GM12878 (cell line): Measurements from ENCODE around the gene LCOR. TPM values are rescaled to one million over a fixed set of nuclear protein-coding genes. Genes with fewer than 3 reads are reported as not detected.
A peak's percentile ranks its signal among the peaks of the same experiment; 100 is the strongest.

Experiments
- ATAC-seq: fragments of 200-7000 bp; cut with Tn5 transposase; 3 replicates; pipeline ENCODE4 v1.9.1; 2020; ENCODE audit warnings: mild to moderate bottlenecking, moderate library complexity
- BruUV-seq: library from RNA; stranded (reverse); fragments of 400-500 nt; replicated peaks from 2 replicates; lab custom pipeline; 2021; lab: Mats Ljungman, UMichigan
- CTCF ChIA-PET: fragments of 300-600 bp; sonication (Branson Sonifier 250); formaldehyde crosslinking; extraction: SDS; loops from one replicate; lab custom pipeline; 2021; ENCODE audit warnings: inconsistent platforms; lab: Yijun Ruan, JAX
- POLR2A ChIA-PET: fragments of 350-600 bp; formaldehyde crosslinking; extraction: SDS; loops from one replicate; lab custom pipeline; 2021; ENCODE audit warnings: inconsistent platforms; lab: Charles Lee
- RAD21 ChIA-PET: fragments of 300-600 bp; sonication (Branson Sonifier 250); formaldehyde crosslinking; loops from one replicate; lab custom pipeline; 2023; ENCODE audit warnings: antibody characterized with exemption; ENCODE audit not compliant: unreplicated experiment; lab: Charles Lee
- SMC1A ChIA-PET: fragments of 300-600 bp; sonication (Branson Sonifier 250); formaldehyde crosslinking; loops from one replicate; lab custom pipeline; 2023; ENCODE audit not compliant: unreplicated experiment, uncharacterized antibody; lab: Charles Lee
- DNase-seq: peaks from one replicate; pipeline ENCODE4 v3.0.0-alpha.2; 2011; ENCODE audit warnings: low read depth, low spot score
- FAIRE-seq: peaks from 3 replicates; lab custom pipeline; 2011; peaks lifted over from hg19 to GRCh38; lab: Jason Lieb, UNC
- H2AFZ ChIP-seq: 2 replicates; pipeline ENCODE4 v1.6.0; 2011; ENCODE audit warnings: low read depth, low read length, control low read depth; ENCODE audit not compliant: control insufficient read depth
- H3K27ac ChIP-seq: 2 replicates; pipeline ENCODE4 v1.5.1; 2011; ENCODE audit warnings: control low read depth; ENCODE audit not compliant: control insufficient read depth, insufficient read depth
- H3K27me3 ChIP-seq, 2 experiments: replicated peaks in 1 of 2; 2 replicates each; pipeline versions ENCODE4 v1.6.0 to v1.6.1; 2011; ENCODE audit warnings: low read length in 1 of 2; ENCODE audit not compliant: control insufficient read depth in 2 of 2, insufficient read depth in 2 of 2
- H3K36me3 ChIP-seq, 2 experiments: 2 replicates each; pipeline ENCODE4 v1.5.1; 2011; ENCODE audit warnings: low read length in 1 of 2; ENCODE audit not compliant: control insufficient read depth in 2 of 2, insufficient read depth in 2 of 2
- H3K4me1 ChIP-seq: 2 replicates; pipeline ENCODE4 v1.6.1; 2011; ENCODE audit warnings: mild to moderate bottlenecking, low read length, moderate library complexity, mixed read lengths; ENCODE audit not compliant: control insufficient read depth, insufficient read depth
- H3K4me2 ChIP-seq: 2 replicates; pipeline ENCODE4 v1.6.0; 2011; ENCODE audit warnings: control low read depth; ENCODE audit not compliant: control insufficient read depth, insufficient read depth
- H3K4me3 ChIP-seq: fragments of 200-600 bp; sonication (generic); 2 replicates; pipeline ENCODE4 v1.5.1; 2016
- H3K79me2 ChIP-seq: 2 replicates; pipeline ENCODE4 v1.6.0; 2011; ENCODE audit warnings: low read length; ENCODE audit not compliant: control insufficient read depth, insufficient read depth
- H3K9ac ChIP-seq: 2 replicates; pipeline ENCODE4 v1.8.0; 2011; ENCODE audit warnings: low read length, control low read depth, mixed read lengths; ENCODE audit not compliant: control insufficient read depth, insufficient read depth
- H3K9me3 ChIP-seq: replicated peaks from 3 replicates; pipeline ENCODE4 v1.5.1; 2011; ENCODE audit warnings: mild to moderate bottlenecking, low read length; ENCODE audit not compliant: control insufficient read depth, insufficient read depth
- H4K20me1 ChIP-seq: 2 replicates; pipeline ENCODE4 v1.6.0; 2011; ENCODE audit not compliant: control insufficient read depth, insufficient read depth
- CBX5 ChIP-seq: sonication (generic); IDR thresholded peaks from 2 replicates; pipeline ENCODE4 v1.6.1; 2016; ENCODE audit warnings: low read depth, moderate library complexity, mild to moderate bottlenecking, inconsistent platforms
- GABPA ChIP-seq: IDR thresholded peaks from 2 replicates; pipeline ENCODE4 v1.6.1; 2014; ENCODE audit warnings: antibody characterized with exemption, low read depth, mild to moderate bottlenecking, inconsistent platforms
- IKZF1 ChIP-seq: fragments of 450-650 bp; conservative IDR thresholded peaks from 2 replicates; pipeline ENCODE4 v1.6.1; 2017; ENCODE audit warnings: antibody characterized with exemption, mild to moderate bottlenecking
- IKZF2 ChIP-seq, 2 experiments: fragments of 450-650 bp; IDR thresholded peaks; 2 replicates each; pipeline ENCODE4 v1.6.1; 2017; ENCODE audit warnings: mild to moderate bottlenecking in 2 of 2, moderate library complexity in 2 of 2
- MEF2A ChIP-seq: IDR thresholded peaks from 2 replicates; pipeline ENCODE4 v1.6.1; 2011; ENCODE audit warnings: low read depth, mild to moderate bottlenecking, low read length, moderate library complexity; ENCODE audit not compliant: insufficient read depth
- MYC ChIP-seq: IDR thresholded peaks from 2 replicates; pipeline ENCODE4 v1.6.1; 2011; ENCODE audit warnings: mild to moderate bottlenecking, low read length, moderate library complexity, inconsistent platforms; ENCODE audit not compliant: insufficient read depth, insufficient replicate concordance, insufficient read length, severe bottlenecking
- NR2C2 ChIP-seq: IDR thresholded peaks from 2 replicates; pipeline ENCODE4 v1.6.1; 2011; ENCODE audit warnings: borderline replicate concordance, low read depth; ENCODE audit not compliant: control insufficient read depth, insufficient read length
- SUZ12 ChIP-seq: fragments of 200-600 bp; sonication (generic); IDR thresholded peaks from one replicate; pipeline ENCODE4 v1.6.1; 2018; ENCODE audit warnings: antibody characterized with exemption, mild to moderate bottlenecking; ENCODE audit not compliant: unreplicated experiment
- WGBS: methylation state at CpG from one replicate; pipeline ENCODE4 v1.1.6; 2016; ENCODE audit warnings: low lambda C conversion rate; ENCODE audit not compliant: insufficient replicate concordance, insufficient coverage; ENCODE audit errors: missing lambda C conversion rate; 5-methylcytosine and 5-hydroxymethylcytosine counted together
- in situ Hi-C: fragments of 300-500 bp; cut with MboI; formaldehyde crosslinking; loops from 9 replicates; pipeline ENCODE4 v1.14.3; 2018; ENCODE audit warnings: mixed read lengths
- intact Hi-C: fragments of 100-400 bp; cut with micrococcal nuclease; formaldehyde crosslinking; loops from one replicate; pipeline ENCODE4 v1.14.2; 2022; ENCODE audit not compliant: unreplicated experiment
- polyA plus RNA-seq, 11 experiments: library from polyadenylated mRNA; depleted of rRNA in 4 of 11; unstranded in 6 of 11; stranded (reverse) in 5 of 11; fragments of >200 nt; fragmentation: Nextera tagmentation in 4 of 11; fragmentation: Illumina TruSeq in 1 of 11; extraction: Ambion mirVana in 4 of 11; extraction: Trizol in 1 of 11; gene quantifications; 1 replicate in 1 of 11; 2 replicates in 10 of 11; pipeline versions ENCODE4 v1.2.1 to v1.2.3, GENCODE V29; 2011 to 2016; ENCODE audit warnings: inconsistent platforms in 2 of 11, missing spikeins in 2 of 11, low read depth in 1 of 11
- total RNA-seq, 4 experiments: library from RNA; depleted of rRNA in 3 of 4; stranded (reverse); fragments of >200 nt in 3 of 4; fragmentation: Illumina TruSeq in 1 of 4; extraction: Trizol in 1 of 4; gene quantifications; 2 replicates each; pipeline versions ENCODE4 v1.2.1 to v1.2.3, GENCODE V29; 2013 to 2021
- TF ChIP-seq, protein P1 (sequence below): IDR thresholded peaks from 2 replicates; pipeline ENCODE4 v1.6.1; 2011; ENCODE audit warnings: borderline replicate concordance, low read depth, mild to moderate bottlenecking, moderate library complexity, low read length; ENCODE audit not compliant: insufficient read depth, poor library complexity, severe bottlenecking
- TF ChIP-seq, protein P2 (sequence below): fragments of 450-650 bp; IDR thresholded peaks from 2 replicates; pipeline ENCODE4 v1.6.1; 2017; ENCODE audit warnings: mild to moderate bottlenecking, low read depth, inconsistent platforms; ENCODE audit not compliant: poor library complexity, severe bottlenecking
- TF ChIP-seq, protein P3 (sequence below): fragments of 450-650 bp; IDR thresholded peaks from 2 replicates; pipeline ENCODE4 v1.6.1; 2017; ENCODE audit warnings: mild to moderate bottlenecking
- TF ChIP-seq, protein P4 (sequence below), 3 experiments: IDR thresholded peaks in 2 of 3; conservative IDR thresholded peaks in 1 of 3; 2 replicates each; pipeline ENCODE4 v1.5.1; 2011; ENCODE audit warnings: low read depth in 3 of 3, low read length in 3 of 3, mild to moderate bottlenecking in 3 of 3, control low read depth in 2 of 3, moderate library complexity in 2 of 3, inconsistent platforms in 1 of 3, mixed read lengths in 1 of 3; ENCODE audit not compliant: control insufficient read depth in 2 of 3, insufficient read depth in 1 of 3; ENCODE audit errors: extremely low read depth in 1 of 3

The LCOR gene
- total and polyA plus RNA-seq, 10 of the 15 experiments (the other 5 are each of a cell fraction or from before 2014, with no cell fraction given), result 1.6 to 22.0 (median 13.2) TPM

DNA sequence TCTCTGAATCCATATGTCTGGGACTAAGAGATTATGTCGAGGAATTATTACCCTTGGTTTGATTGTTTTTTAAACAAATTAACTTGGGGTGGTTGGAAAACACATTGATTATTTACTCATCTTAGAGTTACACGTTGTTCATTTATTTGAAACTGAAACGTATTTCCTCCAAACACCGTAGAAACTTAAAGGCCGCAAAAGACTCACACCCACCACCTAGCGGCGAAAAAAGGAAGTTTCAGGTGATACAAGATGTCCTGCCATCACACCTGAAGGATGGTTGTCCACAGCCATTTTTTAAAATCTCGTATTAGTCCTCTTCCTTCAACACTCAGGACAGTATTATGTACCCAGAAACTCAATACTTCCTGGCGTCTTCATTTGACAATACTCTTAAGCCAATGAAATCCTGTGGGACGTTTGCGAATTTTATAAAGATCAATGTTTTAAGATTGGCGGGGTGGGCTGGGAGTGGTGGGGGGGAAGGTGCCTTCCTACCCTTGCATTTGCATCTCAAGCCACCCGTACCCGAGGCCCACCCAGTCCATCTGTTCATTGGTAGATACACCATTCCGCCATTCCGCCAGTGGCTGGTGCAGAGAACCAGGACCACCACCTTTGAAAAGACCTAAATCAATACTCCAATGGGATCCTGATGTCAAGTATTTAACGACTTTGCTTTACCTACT, 1.4 kb upstream of the LCOR start (continued):
- TF ChIP-seq, protein P1, sequence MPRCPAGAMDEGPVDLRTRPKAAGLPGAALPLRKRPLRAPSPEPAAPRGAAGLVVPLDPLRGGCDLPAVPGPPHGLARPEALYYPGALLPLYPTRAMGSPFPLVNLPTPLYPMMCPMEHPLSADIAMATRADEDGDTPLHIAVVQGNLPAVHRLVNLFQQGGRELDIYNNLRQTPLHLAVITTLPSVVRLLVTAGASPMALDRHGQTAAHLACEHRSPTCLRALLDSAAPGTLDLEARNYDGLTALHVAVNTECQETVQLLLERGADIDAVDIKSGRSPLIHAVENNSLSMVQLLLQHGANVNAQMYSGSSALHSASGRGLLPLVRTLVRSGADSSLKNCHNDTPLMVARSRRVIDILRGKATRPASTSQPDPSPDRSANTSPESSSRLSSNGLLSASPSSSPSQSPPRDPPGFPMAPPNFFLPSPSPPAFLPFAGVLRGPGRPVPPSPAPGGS, result no peak
- 0 out of 2 replicates have a peak, but pooled peaks have one; percentile 19 for TF ChIP-seq MEF2A

DNA sequence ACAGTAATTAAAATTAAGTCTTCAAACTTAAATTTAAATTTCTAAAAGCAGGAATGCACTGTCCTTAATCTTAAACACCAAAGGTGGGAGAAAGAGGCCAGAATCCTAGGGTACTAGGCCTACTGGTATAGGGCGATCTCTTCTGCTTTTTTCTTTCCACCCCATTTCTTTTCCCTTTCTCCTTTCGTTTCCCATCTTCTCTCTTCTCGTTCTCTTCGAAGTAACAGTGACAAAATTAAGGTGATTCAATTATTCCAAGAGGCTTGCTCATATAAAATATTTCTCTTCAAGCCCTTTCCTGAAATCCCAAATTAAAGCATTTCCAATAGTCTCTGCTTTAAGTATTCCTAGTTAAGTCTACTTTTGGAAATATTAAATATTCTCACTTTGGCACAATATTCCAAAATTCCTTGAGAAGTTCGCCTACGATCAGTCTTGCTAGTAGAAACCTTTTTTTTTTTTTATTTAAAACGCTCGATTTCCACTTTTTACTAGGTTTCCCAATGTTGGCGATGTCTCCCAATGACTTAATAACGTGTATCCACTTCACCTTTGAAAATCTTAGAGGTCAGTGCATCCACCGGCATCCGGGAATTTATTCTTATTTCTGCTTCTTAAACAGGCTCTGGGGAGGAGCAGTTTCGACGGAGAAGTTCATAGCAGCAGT, 765 bp upstream of the LCOR start:
- SMC1A ChIA-PET, result no interaction called here
- RAD21 ChIA-PET, result no interaction called here
- in situ Hi-C loops, result no loop called here
- H3K4me2 ChIP-seq, result peak overlapping the region; percentile 67
- H3K9me3 ChIP-seq, result no peaks in the 10 kb centered on the region
- peaks cover 12% of the 10 kb centered on the region for H3K4me1 ChIP-seq
- TSS peak; percentile 95 for BruUV-seq
- DNase-seq, result no peak
- CTCF ChIA-PET, result no interaction called here
- peak overlapping the region; percentile 73 for H3K4me3 ChIP-seq
- H4K20me1 ChIP-seq, result no peaks in the 10 kb centered on the region; the same call in 1 of the 2 replicates
- H3K79me2 ChIP-seq, result peaks cover 37% of the 10 kb centered on the region
- H3K9ac ChIP-seq, result peak overlapping the region; percentile 45
- peak overlapping the region; percentile 60 for H3K27ac ChIP-seq
- ATAC-seq, result no peak
- peak overlapping the region; percentile 77 for H2AFZ ChIP-seq
- H3K27me3 ChIP-seq, result no peaks in the 10 kb centered on the region
- WGBS, result 6% methylated on average over 14 of the region's 14 CpGs
- intact Hi-C loops, result loop anchor here (2.0 to 10.0 kb wide), 5 partner anchors 81 to 437 kb away; partner anchors contain the start of gene TM9SF3
- POLR2A ChIA-PET, result no interaction called here
- no peak for FAIRE-seq
- no peaks in the 10 kb centered on the region for H3K36me3 ChIP-seq
- TF ChIP-seq IKZF1 (no peak), IKZF2 (IDR thresholded peaks at IDR 0.05) (peak in 1 of 2 experiments; percentile 67; a peak in 3 of 4 replicates), GABPA (no peak), MYC (no peak), NR2C2 (no peak), SUZ12 (no peak), CBX5 (no peak)
- TF ChIP-seq, protein P2, sequence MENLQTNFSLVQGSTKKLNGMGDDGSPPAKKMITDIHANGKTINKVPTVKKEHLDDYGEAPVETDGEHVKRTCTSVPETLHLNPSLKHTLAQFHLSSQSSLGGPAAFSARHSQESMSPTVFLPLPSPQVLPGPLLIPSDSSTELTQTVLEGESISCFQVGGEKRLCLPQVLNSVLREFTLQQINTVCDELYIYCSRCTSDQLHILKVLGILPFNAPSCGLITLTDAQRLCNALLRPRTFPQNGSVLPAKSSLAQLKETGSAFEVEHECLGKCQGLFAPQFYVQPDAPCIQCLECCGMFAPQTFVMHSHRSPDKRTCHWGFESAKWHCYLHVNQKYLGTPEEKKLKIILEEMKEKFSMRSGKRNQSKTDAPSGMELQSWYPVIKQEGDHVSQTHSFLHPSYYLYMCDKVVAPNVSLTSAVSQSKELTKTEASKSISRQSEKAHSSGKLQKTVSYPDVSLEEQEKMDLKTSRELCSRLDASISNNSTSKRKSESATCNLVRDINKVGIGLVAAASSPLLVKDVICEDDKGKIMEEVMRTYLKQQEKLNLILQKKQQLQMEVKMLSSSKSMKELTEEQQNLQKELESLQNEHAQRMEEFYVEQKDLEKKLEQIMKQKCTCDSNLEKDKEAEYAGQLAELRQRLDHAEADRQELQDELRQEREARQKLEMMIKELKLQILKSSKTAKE, result peak; percentile 45
- TF ChIP-seq, protein P3, sequence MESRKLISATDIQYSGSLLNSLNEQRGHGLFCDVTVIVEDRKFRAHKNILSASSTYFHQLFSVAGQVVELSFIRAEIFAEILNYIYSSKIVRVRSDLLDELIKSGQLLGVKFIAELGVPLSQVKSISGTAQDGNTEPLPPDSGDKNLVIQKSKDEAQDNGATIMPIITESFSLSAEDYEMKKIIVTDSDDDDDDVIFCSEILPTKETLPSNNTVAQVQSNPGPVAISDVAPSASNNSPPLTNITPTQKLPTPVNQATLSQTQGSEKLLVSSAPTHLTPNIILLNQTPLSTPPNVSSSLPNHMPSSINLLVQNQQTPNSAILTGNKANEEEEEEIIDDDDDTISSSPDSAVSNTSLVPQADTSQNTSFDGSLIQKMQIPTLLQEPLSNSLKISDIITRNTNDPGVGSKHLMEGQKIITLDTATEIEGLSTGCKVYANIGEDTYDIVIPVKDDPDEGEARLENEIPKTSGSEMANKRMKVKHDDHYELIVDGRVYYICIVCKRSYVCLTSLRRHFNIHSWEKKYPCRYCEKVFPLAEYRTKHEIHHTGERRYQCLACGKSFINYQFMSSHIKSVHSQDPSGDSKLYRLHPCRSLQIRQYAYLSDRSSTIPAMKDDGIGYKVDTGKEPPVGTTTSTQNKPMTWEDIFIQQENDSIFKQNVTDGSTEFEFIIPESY, result no peak
- TF ChIP-seq, protein P4, sequence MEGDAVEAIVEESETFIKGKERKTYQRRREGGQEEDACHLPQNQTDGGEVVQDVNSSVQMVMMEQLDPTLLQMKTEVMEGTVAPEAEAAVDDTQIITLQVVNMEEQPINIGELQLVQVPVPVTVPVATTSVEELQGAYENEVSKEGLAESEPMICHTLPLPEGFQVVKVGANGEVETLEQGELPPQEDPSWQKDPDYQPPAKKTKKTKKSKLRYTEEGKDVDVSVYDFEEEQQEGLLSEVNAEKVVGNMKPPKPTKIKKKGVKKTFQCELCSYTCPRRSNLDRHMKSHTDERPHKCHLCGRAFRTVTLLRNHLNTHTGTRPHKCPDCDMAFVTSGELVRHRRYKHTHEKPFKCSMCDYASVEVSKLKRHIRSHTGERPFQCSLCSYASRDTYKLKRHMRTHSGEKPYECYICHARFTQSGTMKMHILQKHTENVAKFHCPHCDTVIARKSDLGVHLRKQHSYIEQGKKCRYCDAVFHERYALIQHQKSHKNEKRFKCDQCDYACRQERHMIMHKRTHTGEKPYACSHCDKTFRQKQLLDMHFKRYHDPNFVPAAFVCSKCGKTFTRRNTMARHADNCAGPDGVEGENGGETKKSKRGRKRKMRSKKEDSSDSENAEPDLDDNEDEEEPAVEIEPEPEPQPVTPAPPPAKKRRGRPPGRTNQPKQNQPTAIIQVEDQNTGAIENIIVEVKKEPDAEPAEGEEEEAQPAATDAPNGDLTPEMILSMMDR (IDR thresholded peaks at IDR 0.05 in 2 of 3, conservative IDR thresholded peaks at IDR 0.05 in 1 of 3; ENCODE audit: control insufficient read depth in 2 of 3, extremely low read depth in 1 of 3, insufficient read depth in 1 of 3, low read depth in 3 of 3, low read length in 3 of 3), result no peak
